HepG2 (cell line): ENCODE measurements around the gene MCC. TPM values are rescaled to one million over a fixed set of nuclear protein-coding genes. Genes with fewer than 3 reads are reported as not detected.

Experiments used
- ATAC-seq: fragments of 200-7000 bp; cut with Tn5 transposase; 3 replicates; pipeline ENCODE4 v1.9.1; 2020; ENCODE audit warnings: mild to moderate bottlenecking, moderate library complexity
- BruUV-seq: library from RNA; stranded (reverse); fragments of 400-500 nt; replicated peaks from 2 replicates; lab custom pipeline; 2021; lab: Mats Ljungman, UMichigan
- CTCF ChIA-PET: fragments of 300-600 bp; formaldehyde crosslinking; extraction: SDS; loops from one replicate; lab custom pipeline; 2021; ENCODE audit warnings: low total read pairs, inconsistent platforms, low intra/inter-chr PET ratio; lab: Yijun Ruan, JAX
- POLR2A ChIA-PET: fragments of 350-600 bp; sonication (Branson Sonifier 250); formaldehyde crosslinking; loops from one replicate; lab custom pipeline; 2020; ENCODE audit warnings: antibody characterized with exemption, inconsistent platforms; lab: Yijun Ruan, JAX
- DNase-seq: peaks from one replicate; pipeline ENCODE4 v3.0.0-alpha.2; 2015; ENCODE audit warnings: low spot score
- FAIRE-seq: peaks from 3 replicates; lab custom pipeline; 2011; peaks lifted over from hg19 to GRCh38; lab: Jason Lieb, UNC
- H2AFZ ChIP-seq: one replicate; pipeline ENCODE4 v1.6.1; 2011; ENCODE audit warnings: low read length, inconsistent platforms
- H3K27ac ChIP-seq: fragments of 300-600 bp; 3 replicates; pipeline ENCODE4 v1.8.0; 2011; ENCODE audit warnings: mixed run types, mild to moderate bottlenecking, mixed read lengths, low read length, inconsistent platforms; ENCODE audit not compliant: insufficient read depth; ENCODE audit errors: extremely low read length
- H3K27me3 ChIP-seq, 2 experiments: fragments of 200-600 bp in 1 of 2; 2 replicates in 1 of 2; 3 replicates in 1 of 2; pipeline versions ENCODE4 v1.6.0 to v1.8.0; 2011; ENCODE audit warnings: low read length in 2 of 2, mild to moderate bottlenecking in 2 of 2, moderate library complexity in 2 of 2, inconsistent platforms in 1 of 2; ENCODE audit not compliant: insufficient read depth in 2 of 2, control insufficient read depth in 1 of 2
- H3K36me3 ChIP-seq, 2 experiments: fragments of 200-600 bp in 1 of 2; replicated peaks in 1 of 2; 2 replicates in 1 of 2; 3 replicates in 1 of 2; pipeline versions ENCODE4 v1.5.1 to v1.8.0; 2011; ENCODE audit warnings: low read length in 2 of 2, inconsistent platforms in 1 of 2; ENCODE audit not compliant: insufficient read depth in 2 of 2, control insufficient read depth in 1 of 2
- H3K4me1 ChIP-seq: 2 replicates; pipeline ENCODE4 v1.5.1; 2012; ENCODE audit warnings: low read length, inconsistent platforms; ENCODE audit not compliant: insufficient read depth
- H3K4me2 ChIP-seq: 2 replicates; pipeline ENCODE4 v1.6.0; 2011; ENCODE audit warnings: low read depth, low read length, inconsistent platforms
- H3K4me3 ChIP-seq, 3 experiments: fragments of 200-600 bp in 1 of 3; sonication (generic), shearing (Covaris generic) in 1 of 3; replicated peaks in 1 of 3; 2 replicates each; pipeline ENCODE4 v1.5.1; 2011 to 2016; ENCODE audit warnings: low read length in 3 of 3, inconsistent platforms in 2 of 3, low read depth in 2 of 3, mild to moderate bottlenecking in 2 of 3, control low read depth in 1 of 3, mixed read lengths in 1 of 3; ENCODE audit not compliant: insufficient read depth in 1 of 3
- H3K79me2 ChIP-seq: one replicate; pipeline ENCODE4 v1.6.1; 2011; ENCODE audit warnings: low read length, inconsistent platforms; ENCODE audit not compliant: insufficient read depth
- H3K9ac ChIP-seq: 2 replicates; pipeline ENCODE4 v1.6.0; 2011; ENCODE audit warnings: mild to moderate bottlenecking, low read depth, low read length, inconsistent platforms; ENCODE audit not compliant: insufficient read depth
- H3K9me3 ChIP-seq: 2 replicates; pipeline ENCODE4 v1.5.1; 2012; ENCODE audit warnings: mild to moderate bottlenecking, low read length
- H4K20me1 ChIP-seq: 2 replicates; pipeline ENCODE4 v1.6.0; 2011; ENCODE audit warnings: inconsistent platforms, mild to moderate bottlenecking, low read length, moderate library complexity; ENCODE audit not compliant: insufficient read depth
- CREB1 ChIP-seq, 2 experiments: fragments of 450-650 bp in 1 of 2; IDR thresholded peaks; 2 replicates each; pipeline ENCODE4 v1.6.1; 2016 to 2017; ENCODE audit warnings: control low read depth in 1 of 2, mild to moderate bottlenecking in 1 of 2, missing compliant biosample characterization in 1 of 2, missing genetic modification characterization in 1 of 2
- EP300 ChIP-seq, 3 experiments: sonication (generic) in 1 of 3; formaldehyde crosslinking in 1 of 3; IDR thresholded peaks; 2 replicates each; pipeline versions ENCODE4 v1.5.1 to v1.6.1; 2011 to 2020; ENCODE audit warnings: low read depth in 2 of 3, low read length in 2 of 3, borderline replicate concordance in 1 of 3, improper control_type of control experiment in 1 of 3, mild to moderate bottlenecking in 1 of 3, missing genetic modification reagents in 1 of 3, moderate library complexity in 1 of 3
- RXRA ChIP-seq: sonication (generic); formaldehyde crosslinking; IDR thresholded peaks from 2 replicates; pipeline ENCODE4 v1.5.1; 2020; ENCODE audit warnings: missing genetic modification reagents
- ZNF12 ChIP-seq: sonication (generic); formaldehyde crosslinking; IDR thresholded peaks from 2 replicates; pipeline ENCODE4 v1.5.0; 2020; ENCODE audit warnings: missing genetic modification reagents
- ZNF570 ChIP-seq: sonication (generic); formaldehyde crosslinking; IDR thresholded peaks from 2 replicates; pipeline ENCODE4 v1.4.0; 2020; ENCODE audit warnings: mild to moderate bottlenecking, missing genetic modification reagents, borderline replicate concordance
- ZNF768 ChIP-seq: sonication (generic); formaldehyde crosslinking; IDR thresholded peaks from 2 replicates; pipeline ENCODE4 v1.4.0; 2020; ENCODE audit warnings: missing genetic modification reagents
- ZNF781 ChIP-seq: sonication (generic); formaldehyde crosslinking; IDR thresholded peaks from 2 replicates; pipeline ENCODE4 v1.5.1; 2020; ENCODE audit warnings: borderline replicate concordance, mild to moderate bottlenecking, missing genetic modification reagents; ENCODE audit errors: not compliant biosample characterization
- ZSCAN9 ChIP-seq: IDR thresholded peaks from 2 replicates; pipeline ENCODE4 v1.6.1; 2016; ENCODE audit warnings: borderline replicate concordance
- WGBS: methylation state at CpG from one replicate; pipeline ENCODE4 v1.1.6; 2017; ENCODE audit warnings: low lambda C conversion rate; 5-methylcytosine and 5-hydroxymethylcytosine counted together
- in situ Hi-C: cut with HindIII; loops from 2 replicates; pipeline ENCODE4 v1.10.0; 2017; ENCODE audit warnings: low pct_unique_long_range_greater_than_20kb; ENCODE audit not compliant: extremely low pct_ligation_motif_present
- intact Hi-C: fragments of 100-400 bp; cut with micrococcal nuclease; formaldehyde crosslinking; loops from one replicate; pipeline ENCODE4 v1.10.0; 2022; ENCODE audit not compliant: unreplicated experiment
- polyA plus RNA-seq, 8 experiments: library from polyadenylated mRNA; depleted of rRNA in 3 of 8; stranded (reverse) in 7 of 8; unstranded in 1 of 8; fragments of >200 nt; fragmentation: Illumina TruSeq in 4 of 8; extraction: Trizol in 4 of 8; gene quantifications; 2 replicates each; pipeline versions ENCODE4 v1.2.1 to v1.2.3, GENCODE V29; 2011 to 2016; ENCODE audit warnings: low read depth in 4 of 8, missing spikeins in 1 of 8, mixed read lengths in 1 of 8; ENCODE audit not compliant: insufficient read depth in 1 of 8
- total RNA-seq, 5 experiments: library from RNA; depleted of rRNA; stranded (reverse); fragments of >200 nt; fragmentation: Illumina TruSeq; extraction: Trizol; gene quantifications; 2 replicates each; pipeline ENCODE4 v1.2.3, GENCODE V29; 2016; ENCODE audit warnings: low read depth in 1 of 5
- TF ChIP-seq, protein P1 (sequence below): sonication (generic); formaldehyde crosslinking; IDR thresholded peaks from 2 replicates; pipeline ENCODE4 v1.4.0; 2020; ENCODE audit warnings: missing genetic modification reagents, borderline replicate concordance

MCC gene
- total and polyA plus RNA-seq, 2 of the 13 experiments (the other 11 are each of a cell fraction or from before 2014, with no cell fraction given): 0.55 to 2.4 TPM

DNA sequence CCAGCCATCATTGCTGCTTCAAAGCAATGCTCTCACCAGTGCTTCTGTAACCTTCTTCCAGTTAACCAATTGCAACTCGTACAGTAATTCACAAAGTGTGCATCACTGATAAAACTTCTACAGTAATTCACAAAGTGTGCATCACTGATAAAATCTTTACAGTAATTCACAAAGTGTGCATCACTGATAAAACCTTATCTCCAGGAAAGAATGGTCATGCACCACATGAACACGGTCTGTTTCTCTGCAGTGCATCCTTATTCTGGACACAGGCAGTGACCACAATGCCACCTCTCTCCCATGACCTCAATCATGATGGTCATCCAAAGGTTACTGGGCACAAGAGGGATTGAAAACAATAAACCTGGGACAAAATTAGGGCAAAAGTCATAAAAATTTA lies 207.1 kb downstream of the MCC start (continued):
- TF ChIP-seq ZNF768 (CRISPR knock-in tag) (no peak), EP300 (IDR thresholded peaks at IDR 0.05; ENCODE audit: low read depth in 2 of 2, low read length in 2 of 2) (no peak), EP300 (CRISPR knock-in tag; IDR thresholded peaks at IDR 0.05; ENCODE audit: borderline replicate concordance) (no peak), ZNF781 (CRISPR knock-in tag) (no peak)

DNA sequence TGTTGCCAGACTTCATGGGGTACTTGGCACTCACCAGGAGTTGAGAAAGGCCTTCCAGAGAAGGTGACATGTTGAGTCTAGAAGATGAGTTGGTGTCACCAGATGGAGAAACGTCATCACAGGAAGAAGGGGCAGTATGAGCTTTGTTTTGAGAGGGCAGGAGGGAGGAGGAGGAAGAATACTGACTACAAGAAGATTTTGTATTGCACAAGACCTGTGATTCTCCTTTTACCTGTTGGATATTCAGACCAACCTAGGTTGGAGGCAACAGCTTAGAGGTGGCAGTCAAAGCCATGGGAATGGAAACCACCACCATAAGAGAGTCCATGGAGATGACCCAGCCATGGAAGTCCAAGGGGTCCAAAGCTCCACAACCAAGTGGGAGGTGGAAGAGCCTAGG lies 207.7 kb downstream of the MCC start:
- Histone ChIP-seq H3K4me2 (no peak overlapping the region), H3K27me3 (peaks cover 0 to 3% of the 10 kb centered on the region in 2 experiments; a peak in 1 of 5 replicates), H3K79me2 (no peaks in the 10 kb centered on the region), H3K4me3 (no peak overlapping the region), H3K36me3 (no peaks in the 10 kb centered on the region), H4K20me1 (no peaks in the 10 kb centered on the region), H3K4me1 (no peaks in the 10 kb centered on the region), H2AFZ (no peak overlapping the region), H3K9ac (no peak overlapping the region), H3K9me3 (no peaks in the 10 kb centered on the region), H3K27ac (no peak overlapping the region)
- FAIRE-seq (no peak), DNase-seq (no peak), ATAC-seq (no peak)
- TF ChIP-seq, protein P1, sequence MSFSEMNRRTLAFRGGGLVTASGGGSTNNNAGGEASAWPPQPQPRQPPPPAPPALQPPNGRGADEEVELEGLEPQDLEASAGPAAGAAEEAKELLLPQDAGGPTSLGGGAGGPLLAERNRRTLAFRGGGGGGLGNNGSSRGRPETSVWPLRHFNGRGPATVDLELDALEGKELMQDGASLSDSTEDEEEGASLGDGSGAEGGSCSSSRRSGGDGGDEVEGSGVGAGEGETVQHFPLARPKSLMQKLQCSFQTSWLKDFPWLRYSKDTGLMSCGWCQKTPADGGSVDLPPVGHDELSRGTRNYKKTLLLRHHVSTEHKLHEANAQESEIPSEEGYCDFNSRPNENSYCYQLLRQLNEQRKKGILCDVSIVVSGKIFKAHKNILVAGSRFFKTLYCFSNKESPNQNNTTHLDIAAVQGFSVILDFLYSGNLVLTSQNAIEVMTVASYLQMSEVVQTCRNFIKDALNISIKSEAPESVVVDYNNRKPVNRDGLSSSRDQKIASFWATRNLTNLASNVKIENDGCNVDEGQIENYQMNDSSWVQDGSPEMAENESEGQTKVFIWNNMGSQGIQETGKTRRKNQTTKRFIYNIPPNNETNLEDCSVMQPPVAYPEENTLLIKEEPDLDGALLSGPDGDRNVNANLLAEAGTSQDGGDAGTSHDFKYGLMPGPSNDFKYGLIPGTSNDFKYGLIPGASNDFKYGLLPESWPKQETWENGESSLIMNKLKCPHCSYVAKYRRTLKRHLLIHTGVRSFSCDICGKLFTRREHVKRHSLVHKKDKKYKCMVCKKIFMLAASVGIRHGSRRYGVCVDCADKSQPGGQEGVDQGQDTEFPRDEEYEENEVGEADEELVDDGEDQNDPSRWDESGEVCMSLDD (CRISPR knock-in tag): no peak
- no peak for TF ChIP-seq ZSCAN9
- TF ChIP-seq ZNF570 (CRISPR knock-in tag): no peak
- no peak for TF ChIP-seq ZNF12 (CRISPR knock-in tag)
- peak; percentile 61 for TF ChIP-seq CREB1 (IDR thresholded peaks at IDR 0.05)
- no peak for TF ChIP-seq CREB1 (CRISPR knock-in tag; IDR thresholded peaks at IDR 0.05)
- no peak for TF ChIP-seq RXRA
- CTCF ChIA-PET: no interaction called here
- POLR2A ChIA-PET: no interaction called here
- intact Hi-C loops (no loop called here), in situ Hi-C loops (no loop called here)
- BruUV-seq: no TSS peak
- WGBS: 0% methylated on average over 1 of the region's 1 CpG
